ENCODE measurements around the gene LRRN4. TPM values are rescaled to one million over a fixed set of nuclear protein-coding genes. Genes with fewer than 3 reads are reported as not detected.

LRRN4 gene
- total and polyA plus RNA-seq, 2 donors from 2014 or later: 1.6 to 89.3 TPM

DNA sequence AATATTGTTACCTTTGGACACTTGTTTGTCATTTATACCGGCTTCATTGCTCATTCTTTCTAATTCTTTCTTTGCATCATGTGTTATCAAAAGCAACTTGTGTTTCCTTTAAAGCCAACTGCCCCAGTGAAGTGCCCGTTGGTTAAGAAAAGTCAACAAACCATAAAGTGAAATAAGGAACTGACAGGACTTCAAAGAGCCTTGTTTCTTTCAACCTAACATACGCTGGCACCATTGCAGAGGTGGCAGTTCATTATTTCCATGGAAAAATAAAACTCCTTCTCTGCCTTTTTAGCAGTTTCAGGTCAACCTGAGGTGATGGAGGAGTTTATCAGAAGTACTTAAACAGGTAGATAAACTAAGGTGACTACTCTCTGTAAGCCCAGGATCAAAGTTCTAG is 40.2 kb upstream of the LRRN4 start:
- H3K27ac ChIP-seq (ENCODE audit: low read depth in 2 of 2, low read length in 2 of 2): no peak overlapping the region
- H3K9ac ChIP-seq (ENCODE audit: low read length in 3 of 3): no peak overlapping the region
- H3K36me3 ChIP-seq (ENCODE audit: control insufficient read depth in 2 of 3, insufficient read depth in 3 of 3, low read length in 3 of 3): peaks cover 0 to 2% (median 0%) of the 10 kb centered on the region in 3 donors
- no peak for DNase-seq
- intact Hi-C loops (cut with DNase I): no loop called here
- H3K4me3 ChIP-seq (ENCODE audit: low read length in 3 of 3): no peak overlapping the region
- H3K27me3 ChIP-seq (ENCODE audit: control insufficient read depth, insufficient read depth, low read length): no peaks in the 10 kb centered on the region
- FAIRE-seq: no peak
- no peaks in the 10 kb centered on the region for H3K9me3 ChIP-seq (ENCODE audit: control insufficient read depth in 2 of 3, insufficient read depth in 1 of 3, low read length in 3 of 3)
- no peak for TF ChIP-seq CTCF (IDR thresholded peaks at IDR 0.05; ENCODE audit: borderline replicate concordance, extremely low read depth, insufficient read depth)
- H3K4me1 ChIP-seq (ENCODE audit: control insufficient read depth in 2 of 3, insufficient read depth in 2 of 3, low read depth in 1 of 3, low read length in 3 of 3): peaks cover 0 to 13% (median 0%) of the 10 kb centered on the region in 3 donors

DNA sequence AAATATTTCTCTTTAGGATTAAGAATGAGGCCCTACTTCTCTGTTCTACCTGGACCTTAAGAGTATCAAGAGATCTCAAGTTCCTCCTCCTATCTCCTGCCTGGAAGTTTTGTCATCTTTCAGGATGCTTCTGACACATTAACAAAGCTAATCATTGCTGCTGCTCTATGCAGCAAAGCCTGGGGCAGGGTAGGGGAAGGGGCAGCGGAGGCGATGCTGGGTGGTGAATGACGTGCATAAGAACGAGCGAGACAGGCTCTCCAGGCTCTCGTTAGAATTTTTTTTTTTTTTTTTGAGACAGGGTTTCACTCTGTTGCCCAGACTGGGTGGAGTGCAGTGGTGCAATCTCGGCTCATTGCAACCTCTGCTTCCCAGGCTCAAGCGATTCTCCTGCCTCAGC is 37.8 kb upstream of the LRRN4 start:
- DNase-seq (no peak), FAIRE-seq (no peak)
- H3K36me3 ChIP-seq (ENCODE audit: control insufficient read depth in 2 of 3, insufficient read depth in 3 of 3, low read length in 3 of 3): peaks cover 0 to 2% (median 0%) of the 10 kb centered on the region in 3 donors
- peaks cover 0 to 13% (median 0%) of the 10 kb centered on the region in 3 donors for H3K4me1 ChIP-seq (ENCODE audit: control insufficient read depth in 2 of 3, insufficient read depth in 2 of 3, low read depth in 1 of 3, low read length in 3 of 3)
- no peaks in the 10 kb centered on the region for H3K27me3 ChIP-seq (ENCODE audit: control insufficient read depth, insufficient read depth, low read length)
- H3K4me3 ChIP-seq (ENCODE audit: low read length in 3 of 3): no peak overlapping the region
- no peaks in the 10 kb centered on the region for H3K9me3 ChIP-seq (ENCODE audit: control insufficient read depth in 2 of 3, insufficient read depth in 1 of 3, low read length in 3 of 3)
- TF ChIP-seq CTCF (IDR thresholded peaks at IDR 0.05; ENCODE audit: borderline replicate concordance, extremely low read depth, insufficient read depth): no peak
- intact Hi-C loops (cut with DNase I): no loop called here
- H3K9ac ChIP-seq (ENCODE audit: low read length in 3 of 3): no peak overlapping the region
- no peak overlapping the region for H3K27ac ChIP-seq (ENCODE audit: low read depth in 2 of 2, low read length in 2 of 2)

DNA sequence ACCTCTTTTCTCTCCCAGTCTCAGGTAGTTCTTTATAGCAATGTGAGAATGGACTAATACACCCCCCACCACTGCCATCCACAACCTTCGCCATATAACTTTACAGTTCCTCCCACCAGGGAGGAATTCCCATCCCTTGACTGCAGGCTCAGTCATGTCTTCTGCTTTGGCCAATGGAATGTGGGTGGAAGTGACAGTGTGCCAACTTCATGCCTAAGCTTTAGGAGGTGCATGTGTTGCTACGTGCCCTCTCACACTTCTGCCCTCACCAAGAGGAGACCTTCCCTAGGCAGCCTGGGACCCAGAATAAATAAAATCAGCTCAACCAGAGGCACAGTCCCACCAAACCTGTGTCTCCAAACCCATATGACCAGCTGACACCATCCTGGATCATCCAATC is 33.0 kb upstream of the LRRN4 start:
- Histone ChIP-seq H3K9ac (ENCODE audit: low read length in 3 of 3) (no peak overlapping the region), H3K4me1 (ENCODE audit: control insufficient read depth in 2 of 3, insufficient read depth in 2 of 3, low read depth in 1 of 3, low read length in 3 of 3) (no peaks in the 10 kb centered on the region), H3K4me3 (ENCODE audit: low read length in 3 of 3) (no peak overlapping the region), H3K9me3 (ENCODE audit: control insufficient read depth in 2 of 3, insufficient read depth in 1 of 3, low read length in 3 of 3) (no peaks in the 10 kb centered on the region), H3K36me3 (ENCODE audit: control insufficient read depth in 2 of 3, insufficient read depth in 3 of 3, low read length in 3 of 3) (peaks cover 0 to 2% (median 0%) of the 10 kb centered on the region in 3 donors), H3K27me3 (ENCODE audit: control insufficient read depth, insufficient read depth, low read length) (no peaks in the 10 kb centered on the region), H3K27ac (ENCODE audit: low read depth in 2 of 2, low read length in 2 of 2) (no peak overlapping the region)
- intact Hi-C loops (cut with DNase I): no loop called here
- DNase-seq: no peak
- TF ChIP-seq CTCF (IDR thresholded peaks at IDR 0.05; ENCODE audit: borderline replicate concordance, extremely low read depth, insufficient read depth): no peak
- FAIRE-seq: no peak

DNA sequence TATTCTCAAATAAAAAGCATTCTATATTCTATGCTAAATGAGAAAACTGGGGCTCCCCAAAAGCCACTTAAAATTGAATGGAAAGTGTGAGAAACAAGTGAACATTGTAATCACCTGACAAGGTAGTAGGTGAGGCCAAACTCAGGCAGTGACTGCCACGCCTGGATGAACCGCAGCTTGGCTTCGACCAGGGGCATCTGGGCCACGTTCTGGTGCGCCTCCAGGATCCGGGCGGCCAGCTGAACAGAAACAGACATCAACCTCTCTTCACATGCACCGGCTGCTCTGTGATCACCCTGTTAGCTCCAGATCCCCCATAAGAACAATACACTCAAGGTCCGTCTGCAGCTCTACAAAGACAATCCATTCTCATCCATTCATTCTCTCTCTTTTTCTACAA is 30.1 kb upstream of the LRRN4 start:
- intact Hi-C loops (cut with DNase I): no loop called here
- no peak overlapping the region for H3K27ac ChIP-seq (ENCODE audit: low read depth in 2 of 2, low read length in 2 of 2)
- H3K4me3 ChIP-seq (ENCODE audit: low read length in 3 of 3): no peak overlapping the region
- no peak for TF ChIP-seq CTCF (IDR thresholded peaks at IDR 0.05; ENCODE audit: borderline replicate concordance, extremely low read depth, insufficient read depth)
- H3K27me3 ChIP-seq (ENCODE audit: control insufficient read depth, insufficient read depth, low read length): no peaks in the 10 kb centered on the region
- DNase-seq (peak in 1 of 5 donors; percentile 43), FAIRE-seq (no peak)
- H3K4me1 ChIP-seq (ENCODE audit: control insufficient read depth in 2 of 3, insufficient read depth in 2 of 3, low read depth in 1 of 3, low read length in 3 of 3): no peaks in the 10 kb centered on the region
- peaks cover 0 to 3% (median 0%) of the 10 kb centered on the region in 3 donors for H3K36me3 ChIP-seq (ENCODE audit: control insufficient read depth in 2 of 3, insufficient read depth in 3 of 3, low read length in 3 of 3)
- no peaks in the 10 kb centered on the region for H3K9me3 ChIP-seq (ENCODE audit: control insufficient read depth in 2 of 3, insufficient read depth in 1 of 3, low read length in 3 of 3)
- no peak overlapping the region for H3K9ac ChIP-seq (ENCODE audit: low read length in 3 of 3)

Data from kidney (tissue), 14 donors.